Stimulated activated CD4-positive, alpha-beta T cell treated with anti-CD3 and anti-CD28 coated beads, TNF-alpha, amount 100 ng/mL, for 48 hours (primary cell): ENCODE data around the gene YY1.
A peak's percentile ranks its signal among the peaks of the same experiment; 100 is the strongest.
"Not testable (repeated sequence)": the region's sequence is repeated elsewhere in the genome, so short reads cannot be mapped to it uniquely, and the experiment has no call there.

Experiments
- DNase-seq, 3 donors: peaks; one replicate each; pipeline ENCODE4 v3.0.0-alpha.2; 2020; ENCODE audit warnings: low read depth in 3 of 3

YY1 gene

GRCh38 chr14:100283984-100284881 is 45.3 kb downstream of the YY1 start:
- no peak for DNase-seq

- peak; percentile 57 to 69 (median 58) for DNase-seq
These were observed 46.3 kb downstream of the YY1 start for GRCh38 chr14:100285021-100285912.

- no peak for DNase-seq
These were observed 47.0 kb downstream of the YY1 start for GRCh38 chr14:100285913-100286400.

- DNase-seq: no peak
These were observed 47.7 kb downstream of the YY1 start for GRCh38 chr14:100286484-100287191.

GRCh38 chr14:100287202-100287997 is 48.5 kb downstream of the YY1 start:
- DNase-seq: no peak

GRCh38 chr14:100287998-100288295 is 49.0 kb downstream of the YY1 start:
- not testable (repeated sequence) for DNase-seq

- DNase-seq: no peak
These were observed 49.6 kb downstream of the YY1 start for GRCh38 chr14:100288382-100289185.

- DNase-seq: no peak
These were observed 51.1 kb downstream of the YY1 start for GRCh38 chr14:100289916-100290606.

- no peak for DNase-seq
These were observed 51.8 kb downstream of the YY1 start for GRCh38 chr14:100290607-100291304.

GRCh38 chr14:100291305-100292075 is 52.5 kb downstream of the YY1 start:
- DNase-seq: no peak

GRCh38 chr14:100292301-100292775 is 53.4 kb downstream of the YY1 start:
- no peak for DNase-seq

- DNase-seq: no peak
These were observed 54.0 kb downstream of the YY1 start for GRCh38 chr14:100292776-100293461.

GRCh38 chr14:100293497-100294212 is 54.7 kb downstream of the YY1 start:
- no peak for DNase-seq

GRCh38 chr14:100294213-100294962 is 55.4 kb downstream of the YY1 start:
- DNase-seq: no peak

GRCh38 chr14:100294963-100295330 is 56.0 kb downstream of the YY1 start:
- no peak for DNase-seq
